ENCODE results near the gene FAM50A.

DNA sequence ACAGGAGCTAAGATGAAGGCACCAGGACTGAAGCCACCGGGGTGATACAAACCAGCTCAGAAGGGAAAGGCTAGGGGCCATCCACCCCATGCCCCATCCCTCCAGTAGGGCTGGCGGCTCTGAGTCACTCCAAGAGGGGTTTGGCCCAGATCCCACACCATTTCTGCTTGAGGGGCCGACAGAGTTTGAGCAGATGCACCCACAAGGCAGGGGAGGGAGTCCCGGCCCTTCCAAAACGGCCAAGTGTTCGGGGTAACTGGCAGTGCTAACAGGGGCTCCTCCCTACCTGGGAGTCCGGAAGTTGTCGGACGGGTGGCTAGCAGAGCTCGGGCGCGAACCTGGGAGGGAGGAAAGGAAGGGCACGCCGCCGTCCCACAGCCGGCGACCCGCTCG is 46.1 kb downstream of the FAM50A start:
- no peak for TF ChIP-seq POLR2A (IDR thresholded peaks at IDR 0.05; ENCODE audit: low read depth, low read length)
- TF ChIP-seq POLR2AphosphoS5 (IDR thresholded peaks at IDR 0.05; ENCODE audit: low read depth, low read length) = no peak
- no peak for TF ChIP-seq TAF1 (IDR thresholded peaks at IDR 0.05; ENCODE audit: borderline replicate concordance, low read depth, low read length)
